ENCODE results near the gene FERMT3.

FERMT3 gene

GRCh38 chr11:64222651-64223000, 16.1 kb downstream of the FERMT3 start:
- no peak for DNase-seq

DNA sequence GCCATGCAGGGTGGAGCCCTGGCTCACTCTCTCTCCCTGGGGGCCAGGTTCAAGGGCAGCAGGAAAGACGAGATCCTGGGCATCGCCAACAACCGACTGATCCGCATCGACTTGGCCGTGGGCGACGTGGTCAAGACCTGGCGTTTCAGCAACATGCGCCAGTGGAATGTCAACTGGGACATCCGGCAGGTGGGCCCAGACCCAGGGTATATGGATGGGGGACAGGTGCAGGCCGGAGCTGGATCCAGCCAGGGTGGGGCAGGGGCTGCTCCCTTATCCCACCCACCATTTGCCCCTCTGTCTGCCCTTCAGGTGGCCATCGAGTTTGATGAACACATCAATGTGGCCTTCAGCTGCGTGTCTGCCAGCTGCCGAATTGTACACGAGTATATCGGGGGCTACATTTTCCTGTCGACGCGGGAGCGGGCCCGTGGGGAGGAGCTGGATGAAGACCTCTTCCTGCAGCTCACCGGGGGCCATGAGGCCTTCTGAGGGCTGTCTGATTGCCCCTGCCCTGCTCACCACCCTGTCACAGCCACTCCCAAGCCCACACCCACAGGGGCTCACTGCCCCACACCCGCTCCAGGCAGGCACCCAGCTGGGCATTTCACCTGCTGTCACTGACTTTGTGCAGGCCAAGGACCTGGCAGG, 16.6 kb downstream of the FERMT3 start:
- no peak for DNase-seq

GRCh38 chr11:64224151-64224890, 17.8 kb downstream of the FERMT3 start:
- DNase-seq, result no peak

DNA sequence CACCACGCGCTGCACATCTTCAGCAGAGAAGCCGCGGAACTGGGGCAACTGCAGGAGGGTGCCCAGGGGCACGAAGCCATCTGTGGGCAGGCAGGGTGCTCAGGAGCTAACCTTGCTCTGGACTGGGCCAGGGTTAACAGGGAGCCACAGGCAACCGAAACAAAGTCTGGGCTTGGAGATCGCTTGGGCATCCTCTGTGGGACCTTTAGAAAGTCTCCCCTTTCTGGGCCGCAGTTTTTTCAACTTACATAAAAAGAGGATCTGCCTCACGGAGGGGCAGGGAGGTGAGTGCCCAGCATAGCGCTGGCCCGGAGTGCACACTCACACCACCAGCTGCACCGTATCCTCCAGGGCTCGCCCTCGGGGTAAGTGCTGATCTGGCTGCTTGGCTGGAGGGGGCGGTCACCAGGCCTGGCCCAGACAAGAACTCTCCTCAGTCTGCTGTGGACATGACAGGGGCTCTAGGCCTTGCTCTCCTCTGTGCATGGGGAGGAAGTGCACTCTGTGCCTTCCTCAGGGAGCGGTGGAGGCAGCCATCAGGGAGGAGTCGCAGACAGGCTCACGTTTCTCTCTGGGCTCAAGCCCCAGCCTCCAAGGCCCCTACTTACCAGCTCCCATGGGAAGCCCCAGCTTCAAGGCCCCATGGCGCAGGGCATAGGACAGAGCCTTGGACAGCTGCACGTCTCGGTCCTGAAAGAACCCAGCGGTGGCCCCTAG, 18.5 kb downstream of the FERMT3 start:
- DNase-seq, result no peak

GRCh38 chr11:64225608-64226506, 19.3 kb downstream of the FERMT3 start, which contains the start of the genes NUDT22 and TRPT1:
Gene NUDT22 (plus strand): TSS chr11:64226274. CDS start chr11:64226653, 379 bp downstream.
Gene TRPT1 (minus strand): TSS chr11:64226186. CDS start chr11:64225860, 326 bp downstream.
- DNase-seq, result peak; percentile 81

- DNase-seq, result peak; percentile 81
Measured at GRCh38 chr11:64226507-64227051, 20.1 kb downstream of the FERMT3 start.

DNA sequence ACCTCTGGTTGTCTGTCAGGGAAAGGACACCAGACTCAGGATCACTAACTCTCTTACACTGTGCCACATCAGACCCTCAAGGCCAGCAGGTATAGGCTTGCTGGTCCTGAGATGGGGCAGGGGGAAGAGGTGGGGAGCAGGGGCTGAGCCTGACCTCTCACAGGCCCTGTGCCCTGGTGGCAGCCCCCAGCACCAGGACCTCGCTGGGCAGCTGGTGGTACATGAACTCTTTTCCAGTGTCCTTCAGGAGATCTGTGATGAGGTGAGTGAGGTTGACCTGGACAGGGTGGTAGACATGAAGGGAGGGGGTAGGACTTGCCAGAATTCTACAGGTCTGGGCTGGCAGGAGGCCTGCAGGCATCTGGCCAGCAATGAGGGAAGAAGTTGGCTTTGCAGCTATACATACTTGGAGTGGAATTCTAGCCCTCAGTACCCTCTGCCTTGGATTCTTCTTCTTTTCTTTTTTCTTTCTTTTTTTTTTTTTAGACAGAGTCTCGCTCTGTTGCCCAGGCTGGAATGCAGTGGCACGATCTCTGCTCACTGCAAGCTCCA, 21.0 kb downstream of the FERMT3 start:
- no peak for DNase-seq

- DNase-seq, result no peak
Measured at GRCh38 chr11:64229090-64229743, 22.7 kb downstream of the FERMT3 start.

- DNase-seq, result no peak
Measured at GRCh38 chr11:64229744-64230170, 23.2 kb downstream of the FERMT3 start.

DNA sequence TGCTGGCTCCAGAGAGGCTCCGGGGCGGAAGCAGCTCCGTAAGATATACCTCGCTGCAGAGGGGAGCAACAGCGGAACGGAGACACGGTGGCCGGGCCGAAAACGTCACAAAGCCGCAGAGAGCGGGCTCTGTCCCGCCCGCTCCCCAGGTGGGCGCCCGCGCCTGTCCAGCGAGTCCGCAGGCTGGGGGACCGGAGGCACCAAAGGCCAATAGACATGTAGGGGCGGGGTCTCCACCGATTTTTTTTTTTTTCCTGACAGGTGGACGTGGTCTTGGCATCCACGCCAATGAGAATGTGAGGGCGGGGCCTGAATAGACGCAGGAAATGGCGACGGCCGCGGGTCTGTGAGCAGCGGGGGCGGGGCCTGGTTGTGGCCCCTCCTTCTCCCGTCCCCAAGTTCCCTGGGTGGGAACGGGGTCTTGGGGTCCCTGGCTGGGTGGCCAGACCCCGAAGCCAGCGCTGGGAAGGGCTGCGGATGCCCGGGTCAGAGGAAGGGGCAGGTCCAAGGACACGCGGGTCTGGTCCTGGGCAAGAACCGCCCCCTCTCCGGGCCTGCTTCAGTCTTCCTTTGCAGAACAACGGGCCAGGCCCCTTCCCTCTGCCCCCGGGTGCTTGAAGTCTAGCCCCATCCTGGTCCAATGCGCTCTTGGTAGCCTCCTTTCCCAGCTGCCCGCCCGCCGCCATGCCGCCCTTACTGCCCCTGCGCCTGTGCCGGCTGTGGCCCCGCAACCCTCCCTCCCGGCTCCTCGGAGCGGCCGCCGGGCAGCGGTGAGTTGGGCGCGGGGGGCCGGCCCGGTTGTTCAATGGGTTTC, 23.9 kb downstream of the FERMT3 start, which contains the start of gene DNAJC4:
Gene DNAJC4, plus strand, starts transcription at position 378 of the 814 bp plus-strand sequence. Its CDS starts 307 bp downstream, at position 685.
- peak; percentile 95 for DNase-seq

DNA sequence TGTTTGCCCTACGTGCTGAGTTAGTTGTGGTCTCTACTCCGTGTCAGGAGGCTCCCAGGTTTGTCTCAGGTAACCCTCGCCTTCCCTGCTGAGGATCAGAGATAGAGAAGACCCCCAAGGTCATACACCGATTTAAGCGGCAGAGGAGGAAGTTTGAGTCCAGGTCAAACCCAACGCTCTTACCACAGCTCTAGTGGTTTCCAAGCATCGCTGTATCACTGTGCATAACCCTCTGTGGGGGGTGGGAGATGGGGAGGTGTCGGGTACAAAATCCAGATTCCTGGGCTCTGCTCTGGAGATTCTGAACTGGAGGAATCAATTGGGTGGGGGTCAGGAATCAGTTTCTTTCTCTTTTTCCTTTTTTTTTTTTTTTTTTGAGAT, 24.5 kb downstream of the FERMT3 start:
- DNase-seq, result no peak

DNA sequence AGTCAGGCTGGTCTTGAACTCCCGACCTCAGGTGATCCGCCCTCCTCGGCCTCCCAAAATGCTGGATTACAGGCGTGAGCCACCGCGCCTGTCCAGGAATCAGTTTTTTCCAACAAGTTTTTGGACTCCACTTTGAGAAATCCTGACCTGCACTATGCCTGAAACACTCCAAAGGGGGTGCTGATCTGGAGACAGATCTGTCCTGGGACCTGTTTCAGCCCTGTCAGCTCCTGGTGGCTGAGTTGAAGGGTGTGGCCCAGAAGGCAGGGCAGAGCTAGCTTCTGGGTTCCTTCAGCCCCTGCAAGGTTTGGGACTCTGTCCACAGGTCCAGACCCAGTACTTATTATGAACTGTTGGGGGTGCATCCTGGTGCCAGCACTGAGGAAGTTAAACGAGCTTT, 25.0 kb downstream of the FERMT3 start:
- no peak for DNase-seq

DNA sequence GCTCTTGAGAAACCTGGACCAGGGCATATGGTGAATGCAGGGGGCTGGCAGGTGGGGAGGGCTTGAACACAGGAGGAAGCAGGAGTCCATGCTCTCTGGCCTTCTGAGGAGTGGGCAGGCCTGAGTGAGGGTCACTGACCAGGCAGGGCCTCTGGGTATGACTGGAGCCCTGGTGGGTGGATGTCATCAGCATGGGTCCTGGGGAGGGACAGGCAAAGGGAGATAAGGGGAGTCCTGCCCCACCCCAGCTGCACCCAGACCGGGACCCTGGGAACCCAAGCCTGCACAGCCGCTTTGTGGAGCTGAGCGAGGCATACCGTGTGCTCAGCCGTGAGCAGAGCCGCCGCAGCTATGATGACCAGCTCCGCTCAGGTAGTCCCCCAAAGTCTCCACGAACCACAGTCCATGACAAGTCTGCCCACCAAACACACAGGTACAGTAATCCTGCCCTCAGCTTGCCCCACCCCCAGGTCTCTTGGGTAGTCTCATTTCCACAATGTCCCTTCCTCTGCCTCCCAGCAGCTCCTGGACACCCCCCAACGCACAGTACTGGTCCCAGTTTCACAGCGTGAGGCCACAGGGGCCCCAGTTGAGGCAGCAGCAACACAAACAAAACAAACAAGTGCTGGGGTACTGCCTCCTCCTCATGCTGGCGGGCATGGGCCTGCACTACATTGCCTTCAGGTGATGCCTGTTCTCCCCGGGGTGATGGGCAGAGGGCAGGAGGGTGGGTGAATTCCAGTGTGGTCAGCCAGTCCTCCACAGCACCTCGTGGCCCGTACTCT, 25.9 kb downstream of the FERMT3 start:
- no peak for DNase-seq

- no peak for DNase-seq
Measured at GRCh38 chr11:64232967-64233315, 26.4 kb downstream of the FERMT3 start.

- peak; percentile 56 for DNase-seq
Measured at GRCh38 chr11:64233913-64234586, 27.5 kb downstream of the FERMT3 start, which contains the start of gene VEGFB. Gene VEGFB (plus strand): TSS chr11:64234584. CDS start chr11:64234834, 250 bp downstream.

DNA sequence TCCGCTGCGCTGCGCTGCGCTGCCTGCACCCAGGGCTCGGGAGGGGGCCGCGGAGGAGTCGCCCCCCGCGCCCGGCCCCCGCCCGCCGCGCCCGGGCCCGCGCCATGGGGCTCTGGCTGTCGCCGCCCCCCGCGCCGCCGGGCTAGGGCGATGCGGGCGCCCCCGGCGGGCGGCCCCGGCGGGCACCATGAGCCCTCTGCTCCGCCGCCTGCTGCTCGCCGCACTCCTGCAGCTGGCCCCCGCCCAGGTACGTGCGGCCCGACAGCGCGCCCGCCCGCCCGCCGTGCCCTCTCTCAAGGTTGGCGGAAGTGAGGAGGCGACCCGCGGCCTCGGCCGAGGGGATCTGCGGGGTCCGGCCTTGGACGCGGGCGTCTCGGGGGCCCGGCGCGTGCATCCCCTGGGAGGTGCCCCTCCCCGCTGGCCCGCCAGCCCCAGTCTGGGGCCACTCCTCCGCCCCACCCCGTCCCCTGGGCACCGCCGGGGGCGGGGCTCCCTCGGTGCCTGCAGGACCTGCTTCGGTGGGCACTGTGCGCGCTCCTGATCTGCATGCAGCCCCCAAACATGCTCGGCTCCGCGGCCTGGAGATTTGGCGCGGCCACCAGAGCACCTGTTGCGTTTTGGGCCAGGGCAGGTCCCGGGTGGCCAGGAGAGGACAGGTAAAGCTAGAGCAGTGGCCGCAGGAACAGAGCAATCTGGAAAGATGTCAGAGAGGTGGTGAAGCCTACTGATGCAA, 28.3 kb downstream of the FERMT3 start:
- peak; percentile 40 for DNase-seq

DNA sequence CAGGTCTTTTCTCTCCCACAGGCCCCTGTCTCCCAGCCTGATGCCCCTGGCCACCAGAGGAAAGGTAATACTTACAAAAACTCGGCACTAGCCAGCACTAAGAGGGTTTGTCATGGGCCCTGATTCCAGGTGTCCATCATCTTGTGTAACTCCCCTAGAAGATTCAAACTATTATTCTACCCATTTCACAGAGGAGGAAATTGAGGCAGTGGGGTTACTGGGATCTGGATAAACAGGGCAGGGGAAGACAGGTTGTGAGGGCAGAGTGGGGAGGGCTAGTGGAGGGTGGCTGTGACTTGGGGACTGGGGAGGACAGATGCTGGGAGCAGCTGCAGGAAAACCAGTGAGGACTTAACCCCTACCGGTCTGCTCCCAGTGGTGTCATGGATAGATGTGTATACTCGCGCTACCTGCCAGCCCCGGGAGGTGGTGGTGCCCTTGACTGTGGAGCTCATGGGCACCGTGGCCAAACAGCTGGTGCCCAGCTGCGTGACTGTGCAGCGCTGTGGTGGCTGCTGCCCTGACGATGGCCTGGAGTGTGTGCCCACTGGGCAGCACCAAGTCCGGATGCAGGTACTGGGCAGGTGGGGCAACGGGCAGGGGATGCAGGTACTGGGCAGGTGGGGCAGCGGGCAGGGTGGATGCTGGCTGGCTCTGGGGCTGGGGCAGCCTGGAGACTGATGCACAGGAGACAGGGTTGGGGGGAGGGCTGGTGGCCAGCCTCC, 29.1 kb downstream of the FERMT3 start:
- no peak for DNase-seq

All from NCI-H1105 treated with DMSO at 0.1 percent for 48 hours (cell line).